OCI-LY7 (cell line): ENCODE measurements around the gene KBTBD12.

Experiments used
- EZH2phosphoT487 ChIP-seq: fragments of 200-600 bp; sonication (generic); IDR thresholded peaks from 2 replicates; pipeline ENCODE4 v1.6.1; 2018; ENCODE audit warnings: low read depth, borderline replicate concordance, mild to moderate bottlenecking, mixed run types, antibody characterized with exemption, low read length, moderate library complexity, mixed read lengths
- TF ChIP-seq, protein P1 (sequence below): fragments of 200-600 bp; sonication (generic); conservative IDR thresholded peaks from 2 replicates; pipeline ENCODE4 v1.5.1; 2014; ENCODE audit warnings: mild to moderate bottlenecking, antibody characterized with exemption, low read length, moderate library complexity, mixed read lengths

DNA sequence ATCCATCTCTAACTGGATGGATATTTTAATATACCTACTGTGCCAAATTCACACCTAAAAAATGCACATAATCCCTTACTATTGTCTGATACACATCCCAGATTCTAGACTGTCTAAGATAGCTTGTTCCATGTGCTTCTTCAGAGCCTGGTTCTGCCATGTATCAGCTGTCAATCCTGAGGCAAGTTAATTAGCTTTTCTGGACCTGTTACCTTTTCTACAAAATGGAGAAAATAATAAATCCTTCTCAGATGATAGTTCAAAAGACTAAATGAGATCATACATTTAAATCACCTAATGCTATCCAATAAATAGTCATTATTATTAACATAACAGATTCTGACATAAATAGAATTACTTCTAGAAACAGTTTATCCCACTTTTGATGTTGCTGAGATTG is 66.1 kb downstream of the KBTBD12 start:
- TF ChIP-seq, protein P1, sequence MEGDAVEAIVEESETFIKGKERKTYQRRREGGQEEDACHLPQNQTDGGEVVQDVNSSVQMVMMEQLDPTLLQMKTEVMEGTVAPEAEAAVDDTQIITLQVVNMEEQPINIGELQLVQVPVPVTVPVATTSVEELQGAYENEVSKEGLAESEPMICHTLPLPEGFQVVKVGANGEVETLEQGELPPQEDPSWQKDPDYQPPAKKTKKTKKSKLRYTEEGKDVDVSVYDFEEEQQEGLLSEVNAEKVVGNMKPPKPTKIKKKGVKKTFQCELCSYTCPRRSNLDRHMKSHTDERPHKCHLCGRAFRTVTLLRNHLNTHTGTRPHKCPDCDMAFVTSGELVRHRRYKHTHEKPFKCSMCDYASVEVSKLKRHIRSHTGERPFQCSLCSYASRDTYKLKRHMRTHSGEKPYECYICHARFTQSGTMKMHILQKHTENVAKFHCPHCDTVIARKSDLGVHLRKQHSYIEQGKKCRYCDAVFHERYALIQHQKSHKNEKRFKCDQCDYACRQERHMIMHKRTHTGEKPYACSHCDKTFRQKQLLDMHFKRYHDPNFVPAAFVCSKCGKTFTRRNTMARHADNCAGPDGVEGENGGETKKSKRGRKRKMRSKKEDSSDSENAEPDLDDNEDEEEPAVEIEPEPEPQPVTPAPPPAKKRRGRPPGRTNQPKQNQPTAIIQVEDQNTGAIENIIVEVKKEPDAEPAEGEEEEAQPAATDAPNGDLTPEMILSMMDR: no peak
- TF ChIP-seq EZH2phosphoT487: no peak
